GM12878 (cell line): ENCODE measurements around the gene CCDC71. TPM values are rescaled to one million over a fixed set of nuclear protein-coding genes. Genes with fewer than 3 reads are reported as not detected.
A peak's percentile ranks its signal among the peaks of the same experiment; 100 is the strongest.

ENCODE experiments used
- ATAC-seq: fragments of 200-7000 bp; cut with Tn5 transposase; 3 replicates; pipeline ENCODE4 v1.9.1; 2020; ENCODE audit warnings: mild to moderate bottlenecking, moderate library complexity
- BruUV-seq: library from RNA; stranded (reverse); fragments of 400-500 nt; replicated peaks from 2 replicates; lab custom pipeline; 2021; lab: Mats Ljungman, UMichigan
- CTCF ChIA-PET: fragments of 300-600 bp; sonication (Branson Sonifier 250); formaldehyde crosslinking; extraction: SDS; loops from one replicate; lab custom pipeline; 2021; ENCODE audit warnings: inconsistent platforms; lab: Yijun Ruan, JAX
- POLR2A ChIA-PET: fragments of 350-600 bp; formaldehyde crosslinking; extraction: SDS; loops from one replicate; lab custom pipeline; 2021; ENCODE audit warnings: inconsistent platforms; lab: Charles Lee
- RAD21 ChIA-PET: fragments of 300-600 bp; sonication (Branson Sonifier 250); formaldehyde crosslinking; loops from one replicate; lab custom pipeline; 2023; ENCODE audit warnings: antibody characterized with exemption; ENCODE audit not compliant: unreplicated experiment; lab: Charles Lee
- SMC1A ChIA-PET: fragments of 300-600 bp; sonication (Branson Sonifier 250); formaldehyde crosslinking; loops from one replicate; lab custom pipeline; 2023; ENCODE audit not compliant: unreplicated experiment, uncharacterized antibody; lab: Charles Lee
- DNase-seq: peaks from one replicate; pipeline ENCODE4 v3.0.0-alpha.2; 2011; ENCODE audit warnings: low read depth, low spot score
- FAIRE-seq: peaks from 3 replicates; lab custom pipeline; 2011; peaks lifted over from hg19 to GRCh38; lab: Jason Lieb, UNC
- H2AFZ ChIP-seq: 2 replicates; pipeline ENCODE4 v1.6.0; 2011; ENCODE audit warnings: low read depth, low read length, control low read depth; ENCODE audit not compliant: control insufficient read depth
- H3K27ac ChIP-seq: 2 replicates; pipeline ENCODE4 v1.5.1; 2011; ENCODE audit warnings: control low read depth; ENCODE audit not compliant: control insufficient read depth, insufficient read depth
- H3K27me3 ChIP-seq, 2 experiments: replicated peaks in 1 of 2; 2 replicates each; pipeline versions ENCODE4 v1.6.0 to v1.6.1; 2011; ENCODE audit warnings: low read length in 1 of 2; ENCODE audit not compliant: control insufficient read depth in 2 of 2, insufficient read depth in 2 of 2
- H3K36me3 ChIP-seq, 2 experiments: 2 replicates each; pipeline ENCODE4 v1.5.1; 2011; ENCODE audit warnings: low read length in 1 of 2; ENCODE audit not compliant: control insufficient read depth in 2 of 2, insufficient read depth in 2 of 2
- H3K4me1 ChIP-seq: 2 replicates; pipeline ENCODE4 v1.6.1; 2011; ENCODE audit warnings: mild to moderate bottlenecking, low read length, moderate library complexity, mixed read lengths; ENCODE audit not compliant: control insufficient read depth, insufficient read depth
- H3K4me2 ChIP-seq: 2 replicates; pipeline ENCODE4 v1.6.0; 2011; ENCODE audit warnings: control low read depth; ENCODE audit not compliant: control insufficient read depth, insufficient read depth
- H3K4me3 ChIP-seq: fragments of 200-600 bp; sonication (generic); 2 replicates; pipeline ENCODE4 v1.5.1; 2016
- H3K79me2 ChIP-seq: 2 replicates; pipeline ENCODE4 v1.6.0; 2011; ENCODE audit warnings: low read length; ENCODE audit not compliant: control insufficient read depth, insufficient read depth
- H3K9ac ChIP-seq: 2 replicates; pipeline ENCODE4 v1.8.0; 2011; ENCODE audit warnings: low read length, control low read depth, mixed read lengths; ENCODE audit not compliant: control insufficient read depth, insufficient read depth
- H3K9me3 ChIP-seq: replicated peaks from 3 replicates; pipeline ENCODE4 v1.5.1; 2011; ENCODE audit warnings: mild to moderate bottlenecking, low read length; ENCODE audit not compliant: control insufficient read depth, insufficient read depth
- H4K20me1 ChIP-seq: 2 replicates; pipeline ENCODE4 v1.6.0; 2011; ENCODE audit not compliant: control insufficient read depth, insufficient read depth
- CUX1 ChIP-seq: IDR thresholded peaks from 2 replicates; pipeline ENCODE4 v1.6.1; 2012; ENCODE audit warnings: improper control_type of control experiment, low read depth, low read length; ENCODE audit not compliant: insufficient replicate concordance
- NR2C2 ChIP-seq: IDR thresholded peaks from 2 replicates; pipeline ENCODE4 v1.6.1; 2011; ENCODE audit warnings: borderline replicate concordance, low read depth; ENCODE audit not compliant: control insufficient read depth, insufficient read length
- SMC3 ChIP-seq: IDR thresholded peaks from 2 replicates; pipeline ENCODE4 v1.6.1; 2011; ENCODE audit warnings: low read length, improper control_type of control experiment, borderline replicate concordance
- WRNIP1 ChIP-seq: IDR thresholded peaks from 2 replicates; pipeline ENCODE4 v1.6.1; 2011; ENCODE audit warnings: low read depth, low read length, improper control_type of control experiment, borderline replicate concordance
- ZBTB33 ChIP-seq: fragments of 450-650 bp; IDR thresholded peaks from 2 replicates; pipeline ENCODE4 v1.6.1; 2017; ENCODE audit warnings: mild to moderate bottlenecking
- ZNF217 ChIP-seq: fragments of 450-650 bp; IDR thresholded peaks from 2 replicates; pipeline ENCODE4 v1.6.1; 2017; ENCODE audit warnings: antibody characterized with exemption, mild to moderate bottlenecking
- WGBS: methylation state at CpG from one replicate; pipeline ENCODE4 v1.1.6; 2016; ENCODE audit warnings: low lambda C conversion rate; ENCODE audit not compliant: insufficient replicate concordance, insufficient coverage; ENCODE audit errors: missing lambda C conversion rate; 5-methylcytosine and 5-hydroxymethylcytosine counted together
- in situ Hi-C: fragments of 300-500 bp; cut with MboI; formaldehyde crosslinking; loops from 9 replicates; pipeline ENCODE4 v1.14.3; 2018; ENCODE audit warnings: mixed read lengths
- intact Hi-C: fragments of 100-400 bp; cut with micrococcal nuclease; formaldehyde crosslinking; loops from one replicate; pipeline ENCODE4 v1.14.2; 2022; ENCODE audit not compliant: unreplicated experiment
- polyA plus RNA-seq, 11 experiments: library from polyadenylated mRNA; depleted of rRNA in 4 of 11; unstranded in 6 of 11; stranded (reverse) in 5 of 11; fragments of >200 nt; fragmentation: Nextera tagmentation in 4 of 11; fragmentation: Illumina TruSeq in 1 of 11; extraction: Ambion mirVana in 4 of 11; extraction: Trizol in 1 of 11; gene quantifications; 1 replicate in 1 of 11; 2 replicates in 10 of 11; pipeline versions ENCODE4 v1.2.1 to v1.2.3, GENCODE V29; 2011 to 2016; ENCODE audit warnings: inconsistent platforms in 2 of 11, missing spikeins in 2 of 11, low read depth in 1 of 11
- total RNA-seq, 4 experiments: library from RNA; depleted of rRNA in 3 of 4; stranded (reverse); fragments of >200 nt in 3 of 4; fragmentation: Illumina TruSeq in 1 of 4; extraction: Trizol in 1 of 4; gene quantifications; 2 replicates each; pipeline versions ENCODE4 v1.2.1 to v1.2.3, GENCODE V29; 2013 to 2021

Gene CCDC71
- total and polyA plus RNA-seq, 10 of the 15 experiments (the other 5 are each of a cell fraction or from before 2014, with no cell fraction given): 0.20 to 38.0 (median 16.1) TPM

DNA sequence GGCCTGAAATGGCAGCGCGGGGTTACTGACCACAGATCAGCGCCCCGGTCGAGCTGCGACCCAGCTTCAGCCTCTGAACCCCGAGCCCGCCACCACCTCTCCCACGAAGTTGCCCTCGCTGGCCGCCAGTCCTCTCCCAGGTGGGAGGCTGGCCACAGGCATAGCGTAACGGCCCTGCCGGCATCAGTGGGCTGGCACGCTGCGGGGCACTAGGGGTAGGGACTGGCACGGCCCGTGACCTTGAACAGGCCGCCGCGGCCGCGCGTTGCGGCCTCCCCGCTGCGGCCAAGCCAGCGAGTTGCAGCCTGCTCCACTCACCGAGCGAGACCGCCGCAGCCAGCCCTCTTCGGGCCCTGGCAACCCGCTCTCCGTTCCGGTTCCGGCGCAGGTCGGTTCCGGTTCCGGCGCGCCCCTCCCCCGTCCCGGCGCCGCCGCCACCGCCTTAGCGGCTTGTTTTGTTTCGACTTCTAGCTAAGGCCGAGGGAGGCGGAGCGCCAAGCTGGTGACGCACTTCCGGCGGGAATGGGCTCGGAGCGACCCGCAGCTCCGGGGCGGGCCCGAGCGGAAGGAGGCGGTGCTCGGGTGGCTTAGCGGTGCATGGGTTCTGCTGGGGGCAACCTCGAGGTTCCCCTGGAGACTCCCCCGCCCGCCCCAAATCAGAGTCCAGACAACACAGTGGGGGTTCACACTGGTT, 45.5 kb downstream of the CCDC71 start, which contains the start of gene USP19 (continued):
- no peak for TF ChIP-seq NR2C2
- TF ChIP-seq ZBTB33: no peak
- TF ChIP-seq SMC3: no peak
- TF ChIP-seq ZNF217: no peak
- no peak for TF ChIP-seq WRNIP1
- TF ChIP-seq, all 136 proteins: peak for 51

- peak; percentile 50 for ATAC-seq
- Histone ChIP-seq H3K36me3 (peaks cover 16 to 21% of the 10 kb centered on the region in 2 experiments; a peak in 3 of 4 replicates), H2AFZ (no peak overlapping the region; the same call in 1 of the 2 replicates), H3K27me3 (no peaks in the 10 kb centered on the region)
- FAIRE-seq: no peak
- SMC1A ChIA-PET: interaction anchor here (1.0 to 2.3 kb wide), 2 partner anchors 15 to 27 kb away, joined by 3 to 14 read pairs; partner anchors contain the start of gene QRICH1
- CTCF ChIA-PET: interaction anchor here (0.6 to 2.3 kb wide), 5 partner anchors 13 to 347 kb away, joined by 3 to 12 read pairs (median 4); partner anchors contain the start of gene QRICH1
- 0% methylated on average over 9 of the region's 9 CpGs for WGBS
- in situ Hi-C loops: no loop called here
- no peak for TF ChIP-seq CUX1
- TF ChIP-seq, all 136 proteins: peak for 0
- no peaks in the 10 kb centered on the region for H3K9me3 ChIP-seq
- H4K20me1 ChIP-seq: no peaks in the 10 kb centered on the region
- ChIA-PET POLR2A (interaction anchor here (0.5 to 2.6 kb wide), 7 partner anchors 14 to 131 kb away, joined by 3 to 15 read pairs (median 7); partner anchors contain the start of genes NDUFAF3, P4HTM and QRICH1), RAD21 (interaction anchor here (1.2 kb wide), 1 partner anchor 27 kb away, joined by 16 read pairs; the partner anchor contains the start of gene QRICH1)
- peaks cover 10% of the 10 kb centered on the region for H3K4me1 ChIP-seq
- H3K4me3 ChIP-seq: peak overlapping the region; percentile 100
- H3K9ac ChIP-seq: peak overlapping the region; percentile 85
- BruUV-seq: no TSS peak
- H3K4me2 ChIP-seq: peak overlapping the region; percentile 99
- no peak for DNase-seq
- peak overlapping the region; percentile 79 for H3K27ac ChIP-seq
- H3K79me2 ChIP-seq: peaks cover 15% of the 10 kb centered on the region
- intact Hi-C loops: no loop called here
Measured at GRCh38 chr3:49120096-49120437, 46.1 kb downstream of the CCDC71 start.
